ENCODE data around the gene MAN1B1. TPM values are rescaled to one million over a fixed set of nuclear protein-coding genes. Genes with fewer than 3 reads are reported as not detected.

Gene MAN1B1
- total RNA-seq, 1 donor from 2014 or later = 54.0 TPM

DNA sequence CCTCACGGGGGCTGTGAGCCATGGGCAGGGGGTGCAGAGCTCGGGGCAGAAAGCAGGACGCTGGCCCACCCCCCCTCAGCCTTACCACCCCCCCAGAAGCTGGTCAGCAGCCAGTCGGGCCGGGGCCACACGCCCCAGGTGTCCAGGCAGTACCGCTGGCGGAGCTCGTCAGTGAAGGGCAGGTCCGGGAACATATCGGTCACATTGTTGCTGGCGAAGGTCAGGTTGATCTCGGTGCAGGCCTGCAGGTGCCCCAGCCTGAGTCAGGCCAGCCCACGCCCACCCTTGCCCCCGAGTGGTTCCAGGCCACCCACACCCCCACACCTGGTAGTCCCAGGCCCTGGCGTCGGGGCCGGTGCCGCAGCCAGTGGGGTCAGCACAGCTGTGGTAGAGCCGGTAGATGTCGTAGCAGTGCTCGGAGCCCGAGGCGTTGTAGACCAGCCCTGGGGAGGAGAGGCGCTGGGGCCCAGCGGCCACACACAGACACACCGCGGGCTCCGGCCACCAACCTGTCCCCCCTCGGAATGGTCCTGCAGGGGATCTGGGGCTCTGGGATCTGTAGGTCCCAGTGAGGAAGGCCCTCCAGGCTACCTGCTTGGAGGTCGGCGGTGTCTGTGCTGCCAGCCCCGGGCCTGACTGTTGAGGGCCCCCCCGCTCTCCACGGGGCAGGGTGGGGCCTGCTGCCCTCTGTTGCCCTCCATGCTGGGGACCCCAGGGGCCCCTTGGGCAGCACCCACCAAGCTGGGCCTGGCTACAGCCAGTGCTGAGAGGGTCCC, 25.2 kb downstream of the MAN1B1 start:
- no peak overlapping the region for H3K4me3 Mint-ChIP-seq
- DNase-seq (ENCODE audit: low read depth, low spot score) = no peak
- no peaks in the 10 kb centered on the region for H3K9me3 Mint-ChIP-seq
- no peak for TF ChIP-seq CTCF (conservative IDR thresholded peaks at IDR 0.05)
- no peaks in the 10 kb centered on the region for H3K4me1 Mint-ChIP-seq
- H3K27ac Mint-ChIP-seq (ENCODE audit: unreplicated experiment) = no peak overlapping the region
- peaks cover 15% of the 10 kb centered on the region for H3K27me3 Mint-ChIP-seq (ENCODE audit: low read depth)
- no peaks in the 10 kb centered on the region for H3K36me3 Mint-ChIP-seq (ENCODE audit: low read depth)

DNA sequence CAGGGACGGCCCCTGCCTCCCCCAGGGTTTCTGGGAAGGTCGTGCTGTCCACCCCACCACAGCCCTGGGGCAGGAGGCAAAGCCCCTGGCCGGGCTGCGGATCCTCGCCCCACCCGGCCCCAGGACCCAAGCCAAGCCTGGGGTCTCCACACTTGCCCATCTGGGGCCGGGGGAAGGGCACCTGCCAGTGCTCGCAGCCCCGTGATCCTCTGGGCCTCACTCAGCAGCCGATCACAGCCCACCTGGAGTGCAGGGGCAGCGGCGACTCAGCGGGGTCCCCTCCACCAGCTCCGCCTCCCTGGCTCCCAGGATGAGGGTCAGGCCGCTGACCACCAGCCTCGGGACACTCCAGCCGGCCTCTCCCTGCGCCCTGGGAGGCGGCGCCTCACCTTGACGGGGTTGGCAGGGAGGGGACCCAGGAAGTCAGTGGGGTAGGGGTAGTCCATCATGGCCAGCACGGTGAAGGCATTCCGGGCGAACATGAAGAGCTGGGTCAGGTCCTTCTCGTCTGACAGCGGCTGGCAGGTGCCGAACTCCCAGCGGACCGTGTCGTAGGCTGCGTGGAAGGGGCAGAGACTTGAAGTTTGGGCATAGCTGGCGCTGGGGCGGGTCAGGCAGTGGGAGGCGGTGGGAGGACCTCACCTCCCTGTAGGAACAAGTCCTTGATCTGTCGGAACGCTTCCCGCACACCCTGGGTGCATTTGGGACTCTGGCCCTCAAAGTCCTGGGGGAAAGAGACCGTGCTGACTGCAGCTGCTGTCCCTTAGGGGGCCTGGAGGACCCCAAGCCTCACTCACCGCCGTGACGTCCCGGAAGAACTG, 26.0 kb downstream of the MAN1B1 start:
- H3K4me3 Mint-ChIP-seq = peak overlapping the region; percentile 57
- H3K27me3 Mint-ChIP-seq (ENCODE audit: low read depth) = peaks cover 17% of the 10 kb centered on the region
- no peak for DNase-seq (ENCODE audit: low read depth, low spot score)
- no peak overlapping the region for H3K27ac Mint-ChIP-seq (ENCODE audit: unreplicated experiment)
- H3K9me3 Mint-ChIP-seq = no peaks in the 10 kb centered on the region
- no peaks in the 10 kb centered on the region for H3K36me3 Mint-ChIP-seq (ENCODE audit: low read depth)
- no peak for TF ChIP-seq CTCF (conservative IDR thresholded peaks at IDR 0.05)
- H3K4me1 Mint-ChIP-seq = no peaks in the 10 kb centered on the region

GRCh38 chr9:137113385-137114159, 26.8 kb downstream of the MAN1B1 start:
- Mint-ChIP-seq H3K9me3 (no peaks in the 10 kb centered on the region), H3K27me3 (ENCODE audit: low read depth) (peaks cover 17% of the 10 kb centered on the region), H3K4me1 (no peaks in the 10 kb centered on the region), H3K36me3 (ENCODE audit: low read depth) (no peaks in the 10 kb centered on the region), H3K27ac (ENCODE audit: unreplicated experiment) (no peak overlapping the region), H3K4me3 (no peak overlapping the region)
- TF ChIP-seq CTCF (conservative IDR thresholded peaks at IDR 0.05) = no peak
- DNase-seq (ENCODE audit: low read depth, low spot score) = no peak

- Mint-ChIP-seq H3K27me3 (ENCODE audit: low read depth) (peaks cover 17% of the 10 kb centered on the region), H3K4me3 (no peak overlapping the region), H3K9me3 (no peaks in the 10 kb centered on the region), H3K4me1 (no peaks in the 10 kb centered on the region), H3K27ac (ENCODE audit: unreplicated experiment) (no peak overlapping the region), H3K36me3 (ENCODE audit: low read depth) (no peaks in the 10 kb centered on the region)
- no peak for DNase-seq (ENCODE audit: low read depth, low spot score)
- TF ChIP-seq CTCF (conservative IDR thresholded peaks at IDR 0.05) = no peak
Observed at GRCh38 chr9:137114220-137114612, 27.4 kb downstream of the MAN1B1 start.

DNA sequence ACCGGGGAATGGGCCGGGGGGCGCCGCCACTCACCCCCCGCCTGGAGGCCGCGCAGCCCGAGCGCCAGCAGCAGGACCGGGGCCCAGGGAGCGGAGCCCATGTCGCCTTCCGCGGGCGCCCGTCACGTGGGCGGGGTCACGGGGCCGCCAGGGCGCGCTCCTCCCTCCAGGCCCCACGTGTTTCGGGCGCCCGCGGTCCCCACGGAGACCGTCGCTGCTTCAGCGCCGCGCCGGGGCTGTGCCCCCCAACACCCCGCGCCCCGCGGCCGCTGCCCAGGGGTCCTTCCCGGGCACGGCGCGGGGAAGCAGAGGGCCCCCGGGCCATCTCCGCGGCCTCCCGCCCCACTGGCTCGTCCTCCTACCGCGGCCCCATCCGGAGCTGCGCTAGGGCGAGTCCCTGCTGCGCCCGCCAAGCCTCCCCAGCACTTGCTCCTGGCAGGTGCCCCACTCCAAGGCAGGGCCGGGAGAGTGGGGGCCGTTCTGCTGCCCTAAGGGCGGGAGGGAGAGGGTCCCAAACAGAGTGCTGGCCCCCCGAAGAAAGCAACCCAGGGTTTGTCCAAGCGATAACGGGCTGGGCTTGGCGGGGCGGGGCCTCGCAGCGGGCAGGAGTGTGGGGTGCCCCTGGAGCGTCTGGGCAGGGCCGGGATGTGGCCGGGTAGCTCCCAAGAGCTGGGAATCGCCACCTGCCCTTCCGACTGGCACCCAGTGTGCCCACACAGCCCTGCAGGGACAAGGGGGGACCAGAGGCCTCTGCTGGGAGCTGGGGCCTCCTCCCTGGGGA, 28.0 kb downstream of the MAN1B1 start, which contains the start of gene DPP7:
Gene DPP7 (minus strand): TSS at position 121 of the 781 bp plus-strand sequence. CDS start 20 bp downstream, at position 101.
- no peak within 1 kb of the TSS for H3K4me3 Mint-ChIP-seq
- no peaks in the 10 kb centered on the region for H3K9me3 Mint-ChIP-seq
- no peak for DNase-seq (ENCODE audit: low read depth, low spot score)
- no peak for TF ChIP-seq CTCF (conservative IDR thresholded peaks at IDR 0.05)
- H3K27me3 Mint-ChIP-seq (ENCODE audit: low read depth) = peaks cover 17% of the 10 kb centered on the region
- H3K27ac Mint-ChIP-seq (ENCODE audit: unreplicated experiment) = no peak within 1 kb of the TSS
- H3K36me3 Mint-ChIP-seq (ENCODE audit: low read depth) = no peaks in the 10 kb centered on the region
- H3K4me1 Mint-ChIP-seq = no peaks in the 10 kb centered on the region

All from neural crest cell (in vitro differentiated cells).